Inferior parietal cortex (tissue), 1 donor: ENCODE data around the gene HK3.

Experiments
- DNase-seq: peaks from one replicate; pipeline ENCODE4 v3.0.0-alpha.2; 2016; ENCODE audit errors: extremely low spot score

The HK3 gene

GRCh38 chr5:176870110-176870591 is 29.0 kb downstream of the HK3 start:
- no peak for DNase-seq

GRCh38 chr5:176869501-176870109 is 29.5 kb downstream of the HK3 start:
- DNase-seq: no peak

DNA sequence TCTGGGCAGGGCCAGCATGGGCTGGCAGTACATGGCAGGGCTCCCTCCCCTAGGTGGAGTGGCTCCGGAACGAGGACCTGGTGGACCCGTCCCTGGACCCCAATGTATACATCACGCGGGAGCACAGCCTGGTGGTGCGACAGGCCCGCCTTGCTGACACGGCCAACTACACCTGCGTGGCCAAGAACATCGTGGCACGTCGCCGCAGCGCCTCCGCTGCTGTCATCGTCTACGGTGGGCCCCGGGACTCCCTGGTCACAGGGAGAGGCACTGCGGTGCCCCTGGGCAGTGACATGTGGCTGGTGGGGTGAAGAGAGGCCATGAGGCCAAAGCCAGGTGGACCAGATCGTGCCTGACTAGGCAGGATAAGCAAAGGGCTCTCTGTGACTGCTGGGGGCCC is 30.4 kb downstream of the HK3 start:
- no peak for DNase-seq

DNA sequence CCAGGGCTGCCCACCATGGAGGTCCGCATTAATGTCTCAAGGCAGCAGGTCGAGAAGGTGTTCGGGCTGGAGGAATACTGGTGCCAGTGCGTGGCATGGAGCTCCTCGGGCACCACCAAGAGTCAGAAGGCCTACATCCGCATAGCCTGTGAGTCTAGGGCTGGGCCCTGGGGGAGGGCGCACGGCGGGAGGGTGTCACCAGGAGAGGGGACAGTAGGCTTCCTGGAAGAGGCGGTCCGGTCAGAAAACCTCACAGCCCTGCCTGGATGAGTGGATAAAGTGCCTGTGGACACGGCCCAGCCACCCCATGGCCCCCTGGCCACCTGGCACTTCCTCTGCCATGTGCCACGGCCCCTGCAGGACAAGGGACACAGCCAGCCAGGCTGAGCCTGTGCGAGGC is 31.0 kb downstream of the HK3 start:
- no peak for DNase-seq

DNA sequence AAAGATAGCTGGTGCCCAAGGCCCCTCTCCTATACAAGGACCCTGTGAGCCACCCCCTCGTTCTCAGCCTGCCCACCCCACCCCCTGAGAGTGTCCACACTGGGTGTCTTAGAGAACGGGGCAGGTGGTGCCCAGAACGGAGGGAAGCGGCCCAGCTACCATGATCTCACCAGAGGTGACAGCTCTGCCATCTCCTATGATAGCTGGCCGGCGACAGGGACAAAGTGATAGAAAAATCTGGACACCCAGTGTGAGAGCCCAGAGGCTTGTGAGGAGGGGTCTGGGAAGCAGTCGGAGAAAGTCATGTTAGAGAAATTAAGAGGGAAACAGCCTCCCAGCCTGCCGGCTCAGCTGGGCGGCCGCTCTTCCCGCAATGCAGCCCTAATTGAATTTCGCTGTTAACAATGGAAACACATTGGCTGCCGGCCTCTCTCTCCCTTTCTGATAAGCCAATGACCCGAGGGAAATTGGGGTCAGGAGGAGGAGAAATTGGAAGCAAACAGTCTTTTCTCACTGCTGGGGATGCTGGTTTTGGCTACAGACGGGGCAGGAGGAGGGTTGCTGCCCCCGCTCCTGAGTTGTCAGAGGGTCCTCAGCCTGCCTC is 32.3 kb downstream of the HK3 start:
- no peak for DNase-seq

DNA sequence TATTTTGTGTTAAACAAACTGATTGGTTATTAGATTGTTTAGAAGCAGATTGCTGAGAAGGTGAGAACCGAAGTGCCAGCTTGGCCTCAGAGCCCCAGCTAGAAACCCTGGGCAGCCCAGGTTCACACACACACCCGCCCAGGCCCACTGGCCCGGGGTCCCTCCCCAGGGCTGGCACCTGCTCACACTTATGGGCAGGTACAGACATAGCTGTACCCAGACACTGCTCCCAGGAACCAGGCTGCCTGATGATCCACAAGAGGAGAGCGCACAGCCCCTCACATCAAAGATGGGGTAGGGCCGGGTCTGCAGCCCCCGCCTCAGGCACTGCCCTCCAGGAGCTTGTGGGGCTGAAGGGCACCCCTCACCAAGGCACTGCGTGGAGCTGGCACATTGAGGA is 33.2 kb downstream of the HK3 start:
- DNase-seq: no peak

GRCh38 chr5:176864755-176865154 is 34.4 kb downstream of the HK3 start:
- DNase-seq: no peak

DNA sequence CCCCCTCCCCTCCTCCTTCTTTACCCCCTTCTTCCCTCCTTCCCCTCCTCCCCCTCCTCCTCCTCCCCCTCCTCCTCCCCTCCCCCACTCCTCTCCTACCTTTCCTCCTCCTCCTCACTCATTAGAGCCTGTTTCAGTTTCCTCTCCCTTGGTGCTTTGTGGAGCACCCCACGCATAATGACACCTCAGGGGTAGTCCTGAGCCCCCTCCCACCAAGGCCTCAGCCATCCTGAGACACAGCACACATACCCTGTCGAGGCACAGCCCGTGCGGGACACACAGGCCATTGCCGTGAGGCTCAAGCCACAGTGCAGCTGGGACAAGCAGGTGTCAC is 35.4 kb downstream of the HK3 start:
- DNase-seq: no peak

GRCh38 chr5:176863041-176863764 is 35.9 kb downstream of the HK3 start:
- no peak for DNase-seq

DNA sequence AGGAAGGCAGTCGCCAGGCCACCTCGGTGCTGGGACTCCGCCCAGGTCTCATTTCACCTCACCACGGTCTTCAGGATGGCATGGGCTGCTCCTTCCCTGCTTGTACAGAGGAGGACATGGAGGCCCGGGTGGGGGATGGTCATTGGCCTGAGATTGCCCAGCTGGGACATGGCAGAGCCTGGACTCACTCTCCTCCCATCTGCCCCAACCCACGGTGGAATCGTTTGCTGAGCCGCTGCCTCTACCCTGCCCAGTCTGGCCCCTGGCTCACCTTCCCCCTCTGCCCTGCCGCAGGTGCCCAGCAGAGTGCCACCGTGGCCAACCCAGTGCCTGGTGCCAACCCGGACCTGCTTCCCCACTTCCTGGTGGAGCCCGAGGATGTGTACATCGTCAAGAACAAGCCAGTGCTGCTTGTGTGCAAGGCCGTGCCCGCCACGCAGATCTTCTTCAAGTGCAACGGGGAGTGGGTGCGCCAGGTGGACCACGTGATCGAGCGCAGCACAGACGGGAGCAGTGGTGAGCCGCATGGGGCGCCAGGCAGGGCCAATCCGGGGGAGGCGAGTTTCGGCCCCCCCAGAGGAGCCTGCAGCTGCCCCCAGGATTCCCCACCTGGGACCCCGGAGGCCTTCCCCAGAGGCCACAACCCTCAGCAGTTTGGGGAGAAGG is 36.7 kb downstream of the HK3 start:
- DNase-seq: no peak

- DNase-seq: no peak
These were observed 37.9 kb downstream of the HK3 start for GRCh38 chr5:176861276-176861675.

- DNase-seq: no peak
These were observed 38.8 kb downstream of the HK3 start for GRCh38 chr5:176860381-176860780.

GRCh38 chr5:176859916-176860315 is 39.2 kb downstream of the HK3 start:
- no peak for DNase-seq

DNA sequence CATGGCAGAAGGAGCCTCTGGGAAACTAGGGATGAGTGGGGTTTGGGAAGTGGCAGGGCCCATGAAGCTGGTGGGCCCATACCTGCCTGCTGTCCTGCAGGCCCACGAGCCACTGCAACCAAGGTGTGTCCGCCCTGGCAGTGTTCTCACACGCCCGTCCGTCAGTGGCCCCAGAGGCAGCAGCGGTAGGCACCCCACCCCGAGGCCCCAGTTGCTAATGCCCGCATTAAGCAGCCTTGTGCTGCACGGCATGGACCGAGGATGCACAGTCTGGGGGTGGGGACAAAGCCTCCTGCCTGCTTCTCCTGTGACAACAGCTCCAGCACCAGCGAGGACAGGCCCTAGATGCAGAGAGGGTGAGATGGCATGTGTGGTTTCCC is 41.3 kb downstream of the HK3 start:
- DNase-seq: no peak

- no peak for DNase-seq
These were observed 41.8 kb downstream of the HK3 start for GRCh38 chr5:176857216-176857893.

GRCh38 chr5:176856746-176857145 is 42.4 kb downstream of the HK3 start:
- DNase-seq: no peak

GRCh38 chr5:176855598-176855997 is 43.5 kb downstream of the HK3 start:
- no peak for DNase-seq

DNA sequence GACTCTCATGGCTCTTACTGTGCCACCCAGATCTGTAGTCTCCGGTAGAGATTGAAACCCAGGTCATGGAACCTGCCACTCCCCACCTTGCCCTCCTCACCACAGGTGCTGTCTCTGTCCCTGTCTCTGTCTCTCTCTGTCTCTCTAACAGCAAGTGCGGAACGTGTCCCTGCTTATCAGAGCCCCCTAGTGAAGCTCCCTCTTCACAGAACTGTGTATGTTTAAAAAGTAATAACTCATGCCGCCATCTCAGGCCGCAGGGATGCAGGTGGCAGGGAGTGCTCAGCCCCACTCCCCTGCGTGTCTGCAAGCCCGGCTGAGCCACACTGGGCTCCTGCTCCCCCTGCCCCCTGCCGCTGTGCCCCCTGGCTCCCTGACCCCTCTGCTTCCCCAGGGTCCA is 45.0 kb downstream of the HK3 start:
- no peak for DNase-seq

GRCh38 chr5:176853151-176853778 is 45.9 kb downstream of the HK3 start:
- DNase-seq: no peak

DNA sequence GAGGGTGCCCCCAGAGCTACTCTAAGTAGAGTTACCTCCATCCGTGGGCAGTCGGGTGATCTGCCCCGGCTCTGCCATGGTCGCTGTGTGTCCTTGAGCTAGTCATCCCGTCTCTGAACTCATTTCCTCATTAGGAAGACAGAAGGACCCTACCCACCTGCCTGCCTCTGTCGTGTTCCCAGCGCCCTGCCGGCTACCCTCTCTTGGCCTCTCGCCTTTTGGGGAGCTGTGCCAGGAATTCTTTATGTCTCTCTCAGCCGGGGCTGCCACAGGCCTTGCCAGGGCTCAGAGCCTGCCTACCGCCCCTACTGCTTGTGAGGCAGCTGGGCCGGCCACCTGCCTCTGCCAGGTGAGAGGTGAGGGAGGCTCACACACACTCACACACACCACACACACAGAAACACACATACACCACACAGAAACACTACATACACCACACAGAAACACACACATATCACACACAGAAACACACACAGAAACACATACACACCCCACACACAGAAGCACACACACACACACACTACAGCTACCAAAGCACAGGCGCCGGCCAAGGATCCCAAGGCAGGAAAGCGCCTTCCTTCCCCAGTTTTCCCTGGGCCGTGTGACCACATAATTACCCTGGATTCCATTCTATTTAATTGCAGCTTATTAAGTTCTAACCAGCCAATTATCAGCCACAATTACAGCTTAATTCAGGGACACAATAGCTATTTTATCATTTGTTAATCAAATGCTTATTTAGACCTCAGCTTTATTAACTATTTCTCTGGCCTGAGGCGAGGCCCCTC is 47.1 kb downstream of the HK3 start:
- DNase-seq: no peak

GRCh38 chr5:176851380-176851779 is 47.8 kb downstream of the HK3 start:
- DNase-seq: no peak
